Putamen (tissue), 1 donor: ENCODE measurements around the gene PDAP1.
"Not testable (repeated sequence)": the region's sequence is repeated elsewhere in the genome, so short reads cannot be mapped to it uniquely, and the experiment has no call there.

ENCODE experiments used
- DNase-seq: peaks from one replicate; pipeline ENCODE4 v3.0.0-alpha.2; 2016; ENCODE audit warnings: low spot score

Gene PDAP1, protein sequence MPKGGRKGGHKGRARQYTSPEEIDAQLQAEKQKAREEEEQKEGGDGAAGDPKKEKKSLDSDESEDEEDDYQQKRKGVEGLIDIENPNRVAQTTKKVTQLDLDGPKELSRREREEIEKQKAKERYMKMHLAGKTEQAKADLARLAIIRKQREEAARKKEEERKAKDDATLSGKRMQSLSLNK

DNA sequence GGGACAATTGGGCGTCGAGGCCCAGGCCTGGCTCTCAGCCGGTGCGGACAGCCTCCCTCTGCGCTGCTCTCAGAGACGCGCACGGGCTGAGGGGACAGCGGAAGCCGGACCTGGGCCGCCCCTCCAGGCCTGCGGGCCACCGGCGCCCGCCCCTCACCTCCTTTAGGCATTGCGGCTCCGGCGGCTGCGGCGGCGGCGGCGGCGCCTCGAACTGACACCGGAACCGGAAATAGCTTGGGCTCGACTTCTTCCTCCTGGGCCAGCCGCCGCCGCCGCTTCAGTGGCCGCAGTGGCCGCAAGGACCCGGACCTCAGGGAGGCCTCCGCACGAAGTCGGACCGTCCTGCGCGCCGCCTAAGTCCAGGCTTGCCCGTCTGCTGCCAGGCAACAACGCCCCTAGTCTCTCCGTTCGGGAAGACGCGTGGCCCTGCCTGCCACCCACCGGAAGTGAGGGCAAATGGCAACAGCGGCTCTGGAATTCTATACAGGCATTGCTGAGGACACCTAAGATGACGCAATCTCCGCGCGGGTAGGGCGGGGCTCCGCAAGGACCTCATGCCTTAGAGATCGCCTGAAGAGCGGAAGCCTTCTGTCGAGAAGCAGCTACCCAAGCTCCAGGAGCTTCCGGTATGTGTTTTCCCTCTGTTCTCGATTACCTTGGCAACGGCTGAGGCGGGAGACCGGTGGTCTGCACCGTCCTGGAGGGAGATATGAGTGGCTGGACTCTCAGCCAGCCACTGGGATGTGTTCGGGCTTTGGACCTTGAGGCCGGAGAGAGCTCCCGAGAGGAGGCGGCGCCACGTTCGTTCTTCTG, at the start of gene PDAP1, which contains the start of gene BUD31:
TSS of gene PDAP1 (minus strand) at position 219 of the 813 bp plus-strand sequence. CDS start at position 170, 49 bp downstream.
TSS of gene BUD31 (plus strand) at position 591 of the 813 bp plus-strand sequence. CDS start 2,124 bp downstream, outside the sequence.
- DNase-seq = peak; percentile 94

- no peak for DNase-seq
Measured at GRCh38 chr7:99457650-99458493, 49.5 kb upstream of the PDAP1 start.

DNA sequence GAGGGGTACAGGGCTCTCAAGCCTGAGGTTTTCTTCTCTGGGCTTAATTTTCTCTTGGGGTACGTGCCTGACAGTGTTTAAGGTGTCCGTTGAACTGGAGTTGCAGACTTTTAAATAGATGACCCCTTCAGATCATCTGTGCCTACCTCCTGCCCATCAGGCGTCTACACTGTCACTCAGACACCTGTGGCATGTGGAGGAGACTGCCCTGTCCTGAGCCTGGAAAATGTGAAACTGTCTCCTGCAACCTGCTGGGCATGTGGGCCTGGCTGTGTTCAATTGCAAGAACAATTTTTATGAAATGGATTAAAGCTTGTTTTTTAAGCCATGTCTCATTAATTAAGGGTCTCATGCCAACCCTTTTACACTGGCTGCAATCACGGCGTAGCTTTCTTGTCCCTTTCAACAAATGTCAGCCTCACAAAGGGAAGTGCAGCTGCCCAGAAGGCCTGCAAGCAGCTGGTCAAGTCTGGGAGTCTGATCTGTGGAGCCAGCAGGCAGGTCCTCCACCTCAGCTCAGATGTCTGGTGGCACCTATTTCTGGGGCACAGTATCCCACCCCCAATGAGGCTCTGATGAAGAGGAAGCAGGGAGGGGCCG, 48.8 kb upstream of the PDAP1 start:
- DNase-seq = no peak

DNA sequence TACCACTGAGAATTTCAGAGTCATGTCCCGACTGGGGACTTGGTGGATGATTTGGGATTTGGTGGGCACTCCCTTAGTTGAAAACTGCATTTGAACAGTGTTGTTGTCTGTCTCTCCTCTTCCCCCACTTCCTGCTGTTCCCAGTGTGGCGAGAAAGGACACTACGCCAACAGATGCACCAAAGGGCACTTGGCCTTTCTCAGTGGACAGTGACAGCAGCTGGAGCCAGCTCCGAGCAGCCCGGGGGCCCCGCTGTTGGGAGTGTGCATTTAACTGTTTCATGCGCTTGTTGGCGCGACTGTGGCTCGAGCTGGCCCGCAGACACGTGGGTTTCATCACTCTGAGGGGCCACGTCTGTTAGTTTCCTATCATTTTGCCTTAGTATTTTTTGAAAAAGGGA, 47.9 kb upstream of the PDAP1 start:
- no peak for DNase-seq

DNA sequence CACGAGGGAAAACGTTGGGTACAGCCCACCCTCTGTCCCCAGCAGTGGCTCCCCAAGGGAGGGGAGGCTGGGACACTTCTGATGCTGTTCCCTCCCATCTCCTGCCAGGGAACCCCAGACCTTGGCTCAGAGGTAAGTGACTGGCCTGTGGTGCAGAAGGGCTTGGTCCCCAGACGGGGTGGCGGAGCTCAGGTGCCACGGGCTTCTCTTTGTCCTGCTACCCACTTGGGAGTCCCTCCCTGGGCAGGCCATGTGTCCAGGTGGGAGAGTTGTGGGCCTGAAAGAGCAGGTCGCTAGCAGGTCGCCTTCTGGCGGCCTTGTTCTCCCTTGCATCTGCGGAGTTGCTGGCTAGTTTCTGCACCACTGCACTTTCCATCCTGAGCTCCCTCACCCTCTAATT, 47.5 kb upstream of the PDAP1 start:
- no peak for DNase-seq

- no peak for DNase-seq
Measured at GRCh38 chr7:99453105-99453504, 44.7 kb upstream of the PDAP1 start.

GRCh38 chr7:99452541-99452940, 44.1 kb upstream of the PDAP1 start:
- DNase-seq = no peak

DNA sequence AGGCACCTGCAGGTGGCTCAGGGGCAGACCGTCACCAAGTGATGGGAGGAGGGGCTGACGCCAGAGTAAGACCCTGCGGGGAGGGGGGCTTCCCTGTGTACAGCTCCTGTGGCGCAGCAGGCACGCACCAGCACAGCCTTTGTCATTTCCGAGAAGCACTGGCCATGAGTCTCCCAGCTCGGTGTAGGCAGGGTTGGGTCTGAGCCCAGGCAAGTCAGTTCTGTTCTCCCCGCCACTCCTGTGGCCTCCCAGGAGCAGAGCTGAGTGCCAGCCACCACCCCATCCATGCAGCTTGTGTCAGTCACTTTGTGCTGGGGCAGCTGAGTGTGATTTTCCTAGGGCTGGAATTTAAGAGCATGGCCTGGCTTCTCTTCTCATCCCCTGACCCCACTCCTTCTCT, 43.5 kb upstream of the PDAP1 start:
- DNase-seq = no peak

DNA sequence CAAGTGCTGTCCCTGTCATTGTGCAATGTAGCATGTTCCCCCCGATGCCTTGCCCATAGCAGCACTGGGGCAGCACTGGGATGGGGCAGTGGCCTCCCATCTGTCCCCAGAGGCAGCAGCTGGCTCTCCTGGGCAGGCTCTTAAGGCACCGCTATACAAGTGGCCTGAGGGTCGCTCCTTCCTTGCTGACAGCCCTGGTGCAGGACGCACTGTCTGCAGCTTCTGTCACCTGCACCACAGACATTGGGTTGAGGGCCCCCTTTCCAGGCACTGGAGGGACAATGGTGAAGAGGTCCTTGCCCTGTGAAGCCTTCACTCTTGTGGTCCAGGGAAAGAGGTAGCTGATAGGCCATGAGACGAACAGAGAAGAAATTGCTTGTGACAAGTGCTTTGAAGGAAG, 40.9 kb upstream of the PDAP1 start:
- DNase-seq = no peak

DNA sequence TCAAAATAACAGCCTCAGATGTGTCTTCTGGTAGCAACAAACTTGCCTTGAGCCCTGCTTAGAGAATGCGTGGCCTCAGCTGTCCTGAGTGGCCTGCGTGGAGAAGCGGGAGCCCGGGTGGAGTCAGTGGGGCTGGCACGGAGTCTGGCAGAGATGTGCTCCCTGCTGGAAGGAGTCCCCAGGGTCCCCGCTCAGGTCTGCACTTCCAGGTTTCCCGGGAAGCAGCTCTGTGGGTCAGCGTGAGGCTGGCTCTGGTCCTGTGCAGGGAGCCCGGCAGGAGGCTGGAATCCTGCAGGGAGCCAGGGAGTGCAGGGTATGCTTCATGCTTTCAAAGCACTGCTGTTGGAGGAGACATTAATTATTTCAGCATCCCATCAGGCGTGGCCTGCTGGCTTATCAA, 40.5 kb upstream of the PDAP1 start:
- DNase-seq = no peak

GRCh38 chr7:99447943-99448342, 39.5 kb upstream of the PDAP1 start:
- no peak for DNase-seq

DNA sequence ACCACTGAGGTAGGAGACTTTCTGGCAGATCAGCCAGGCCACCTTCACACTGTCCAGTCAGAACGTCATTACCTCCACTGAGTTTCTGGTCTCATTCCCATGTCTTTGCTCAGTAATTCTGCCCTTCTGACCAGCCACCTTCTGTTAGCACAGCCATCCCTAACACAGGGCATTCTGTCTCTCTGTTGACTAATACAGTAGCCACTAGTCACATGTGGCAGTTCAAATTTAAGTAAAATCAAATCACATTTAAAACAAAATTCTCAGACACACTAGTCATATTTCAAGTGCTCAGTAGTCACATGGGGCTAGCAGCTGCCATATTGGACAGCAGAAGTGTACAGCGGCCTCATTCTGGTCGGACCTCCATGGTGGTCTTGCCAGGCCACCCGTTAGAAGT, 37.7 kb upstream of the PDAP1 start:
- DNase-seq = no peak

- DNase-seq = no peak
Measured at GRCh38 chr7:99440195-99440594, 31.8 kb upstream of the PDAP1 start.

DNA sequence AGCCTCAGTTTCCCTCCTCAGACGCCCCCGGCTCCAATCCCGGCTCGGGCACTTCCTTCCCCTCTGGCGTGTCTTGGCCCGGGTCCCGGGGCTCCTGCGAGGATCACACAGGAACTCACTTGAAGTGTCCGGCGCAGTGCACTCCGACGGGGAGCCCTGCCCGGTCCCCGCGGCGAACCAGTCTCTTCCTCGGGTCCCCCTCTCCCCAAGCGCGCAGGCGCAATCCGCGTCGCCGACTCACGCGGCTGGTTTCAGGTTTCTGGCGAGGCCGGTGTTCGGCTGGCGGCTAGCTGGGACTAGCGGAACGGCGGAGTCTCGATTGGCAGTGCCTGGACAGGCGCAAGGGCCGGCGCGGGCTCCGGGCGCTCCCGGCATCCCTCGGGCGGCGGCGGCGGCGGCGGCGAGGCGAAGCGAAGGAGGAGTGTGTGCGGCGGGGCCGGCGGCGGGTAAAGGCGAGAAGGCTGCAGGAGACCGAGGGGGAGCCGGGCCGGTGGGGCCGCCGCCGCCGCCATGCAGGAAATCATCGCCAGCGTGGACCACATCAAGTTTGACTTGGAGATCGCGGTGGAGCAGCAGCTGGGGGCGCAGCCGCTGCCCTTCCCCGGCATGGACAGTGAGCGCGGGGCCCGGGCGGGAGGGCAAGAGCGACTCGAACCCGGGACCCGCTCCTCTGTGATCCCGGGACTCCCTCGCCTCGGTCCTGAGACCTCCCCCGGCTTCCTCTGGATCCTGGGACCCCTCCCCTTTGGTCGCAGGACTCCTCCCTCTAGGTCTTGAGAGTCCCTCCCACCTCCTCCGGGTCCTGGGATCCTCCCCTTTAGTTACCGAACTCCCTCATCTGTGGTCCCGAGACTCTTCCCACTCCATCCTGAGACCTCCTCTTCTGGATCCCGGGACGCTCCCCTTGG, 30.4 kb upstream of the PDAP1 start, which contains the start of the genes CPSF4 and PTCD1:
TSS of gene CPSF4 (plus strand) at position 371 of the 908 bp plus-strand sequence. CDS start at position 511, 140 bp downstream.
TSS of gene PTCD1 (minus strand) at position 226 of the 908 bp plus-strand sequence. CDS start 3,556 bp downstream, outside the sequence.
- DNase-seq = peak; percentile 92

DNA sequence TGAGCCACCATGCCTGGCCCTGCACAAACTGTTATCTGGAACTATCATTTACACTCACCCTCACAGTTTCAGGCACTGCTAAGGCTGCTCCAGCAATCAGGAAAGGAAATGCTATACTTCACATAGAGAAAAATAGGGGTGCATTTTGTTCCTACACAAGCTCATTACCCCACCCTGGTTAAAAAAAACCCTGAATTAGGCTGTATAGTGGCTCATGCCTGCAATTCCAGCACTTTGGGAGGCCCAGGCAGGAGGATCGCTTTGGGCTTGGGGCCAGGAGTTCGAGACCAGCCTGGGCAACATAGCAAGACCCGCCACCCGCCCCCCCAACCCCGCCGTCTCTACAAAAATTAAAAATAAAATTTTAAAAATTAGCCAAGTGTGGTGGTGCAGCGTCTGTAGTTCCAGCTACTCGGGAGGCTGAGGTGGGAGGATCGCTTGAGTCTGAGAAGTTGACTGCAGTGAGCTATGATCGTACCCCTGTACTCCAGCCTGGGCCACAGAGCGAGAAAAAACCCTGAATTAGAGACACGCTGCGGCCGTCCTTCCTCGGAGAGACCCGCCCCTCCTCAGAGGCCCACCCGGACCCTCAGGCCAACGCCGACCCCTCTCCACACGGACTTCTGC, 29.7 kb upstream of the PDAP1 start:
- no peak for DNase-seq

- DNase-seq = no peak
Measured at GRCh38 chr7:99433158-99433557, 24.8 kb upstream of the PDAP1 start.

- DNase-seq = not testable (repeated sequence)
Measured at GRCh38 chr7:99431756-99432540, 23.6 kb upstream of the PDAP1 start.

DNA sequence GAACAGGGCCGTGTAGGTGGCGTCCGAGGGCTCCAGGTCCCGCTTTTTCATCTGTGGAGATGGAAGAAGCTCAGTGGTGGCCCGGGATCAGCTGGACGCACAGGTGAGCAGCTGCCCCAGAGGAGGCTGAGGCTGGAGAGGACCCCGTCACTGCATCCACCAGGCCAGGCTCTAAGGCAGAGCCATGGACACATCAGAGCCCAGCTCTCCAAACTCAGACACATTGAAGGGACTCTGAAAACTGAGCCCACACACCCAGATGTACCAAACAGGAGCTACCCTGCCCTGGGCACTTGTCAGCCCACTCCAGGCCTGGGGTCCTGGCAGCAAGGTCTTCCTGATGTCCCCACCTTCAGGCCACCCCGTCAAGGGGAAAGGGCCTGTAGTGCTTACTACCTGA, 21.4 kb upstream of the PDAP1 start:
- DNase-seq = no peak

- no peak for DNase-seq
Measured at GRCh38 chr7:99428972-99429566, 20.7 kb upstream of the PDAP1 start.
